ENCODE results near the gene TNNC1.

TNNC1 gene

GRCh38 chr3:52458031-52458760 lies 4.4 kb upstream of the TNNC1 start:
- no peak for DNase-seq (ENCODE audit: low read depth)

- DNase-seq (ENCODE audit: low read depth): no peak
Observed at GRCh38 chr3:52456800-52457183, 3.0 kb upstream of the TNNC1 start.

- no peak for DNase-seq (ENCODE audit: low read depth)
Observed at GRCh38 chr3:52456169-52456799, 2.4 kb upstream of the TNNC1 start.

DNA sequence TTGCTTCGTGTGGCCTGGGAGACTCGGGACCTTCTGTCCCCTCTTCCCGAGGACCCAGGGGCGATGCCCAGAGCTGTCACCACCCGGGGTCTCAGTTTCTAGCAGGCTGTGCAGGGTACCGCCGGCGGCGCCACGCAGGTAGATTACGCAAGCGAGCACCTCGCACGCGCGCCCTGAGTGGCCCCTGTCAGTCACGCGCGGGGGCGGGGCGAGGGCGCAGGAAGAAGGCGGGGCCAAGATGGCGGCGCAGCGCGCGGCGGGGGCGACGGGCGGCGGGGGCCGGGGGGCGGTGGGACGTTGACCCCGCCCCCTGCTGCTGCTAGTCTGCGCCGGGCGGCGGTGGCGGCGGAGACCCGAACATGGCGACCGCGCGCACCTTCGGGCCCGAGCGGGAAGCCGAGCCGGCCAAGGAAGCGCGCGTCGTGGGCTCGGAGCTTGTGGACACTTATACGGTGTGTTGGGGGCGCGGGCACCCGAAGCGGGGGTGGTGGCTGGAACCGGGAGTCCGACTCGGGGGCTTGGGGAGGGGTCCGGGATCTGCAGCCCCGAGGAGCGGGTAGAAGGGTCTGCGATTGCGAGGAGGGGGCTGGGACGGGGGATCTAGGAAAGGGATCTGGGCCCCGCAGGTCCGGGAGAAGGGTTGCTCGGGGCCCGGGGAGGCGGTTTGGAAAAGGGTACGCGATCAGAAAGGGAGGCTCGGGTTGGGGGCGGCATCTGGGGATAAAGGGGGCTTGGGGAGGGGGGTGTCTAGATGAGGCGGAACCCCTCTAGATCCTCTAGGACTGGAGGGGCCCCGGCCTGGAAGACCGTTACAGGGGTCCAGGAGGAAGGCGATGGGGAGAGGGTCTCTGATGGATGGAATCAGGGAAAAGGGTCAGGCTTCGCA lies 1.7 kb upstream of the TNNC1 start, which contains the start of gene NISCH:
TSS of gene NISCH (plus strand) at position 322 of the 886 bp plus-strand sequence. CDS start at position 360, 38 bp downstream.
- DNase-seq (ENCODE audit: low read depth): peak; percentile 94

DNA sequence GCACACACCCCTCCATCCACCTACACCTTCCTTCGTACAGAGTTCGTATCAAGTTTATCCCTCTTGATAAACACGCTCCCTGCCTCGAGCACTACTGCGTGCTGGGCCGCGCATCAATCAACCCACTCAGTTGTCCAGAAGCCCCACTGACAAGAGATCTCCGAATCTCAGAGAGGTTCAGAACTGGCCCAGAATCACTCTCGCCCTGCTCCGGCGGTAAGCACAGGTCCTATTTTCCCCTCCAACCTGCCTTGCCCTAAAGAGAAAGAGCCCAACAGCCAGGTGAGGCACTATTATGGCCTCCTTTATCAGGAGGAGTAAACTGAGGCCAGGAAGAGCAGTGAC lies 1.1 kb upstream of the TNNC1 start:
- no peak for DNase-seq (ENCODE audit: low read depth)

DNA sequence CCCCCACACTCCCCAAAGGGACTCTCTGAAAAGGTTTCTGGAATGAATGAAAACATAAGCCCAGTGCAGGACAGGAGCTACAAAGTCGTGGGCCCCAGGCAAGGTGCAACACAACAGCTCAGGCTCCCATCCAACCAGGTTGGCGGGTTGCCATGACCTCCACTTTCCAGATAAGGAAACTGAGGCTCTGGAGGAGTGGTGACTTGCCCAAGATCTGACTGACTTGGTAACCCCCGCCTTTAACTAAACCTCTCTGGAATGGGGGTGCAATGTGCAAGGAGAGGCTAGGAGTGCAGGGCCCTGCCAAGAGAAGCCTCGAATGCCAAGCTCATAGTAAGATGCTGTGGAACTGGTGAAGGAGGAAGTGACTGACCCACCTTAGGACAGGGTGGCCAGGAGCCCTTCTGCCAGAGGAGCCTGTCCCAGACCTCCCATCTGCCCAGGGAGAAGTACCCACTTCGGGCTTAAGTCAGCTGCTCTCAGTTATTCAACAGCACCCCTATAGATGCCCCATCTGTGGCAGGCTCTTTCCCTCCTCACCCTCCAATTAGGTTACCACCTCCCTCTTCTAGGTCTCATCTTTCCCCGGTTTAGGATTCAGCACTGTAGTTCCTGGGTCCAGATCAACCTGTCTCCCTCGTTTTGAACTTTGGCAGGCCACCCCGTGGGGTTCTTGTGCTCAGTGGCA lies 553 bp upstream of the TNNC1 start:
- DNase-seq (ENCODE audit: low read depth): no peak

GRCh38 chr3:52452570-52453221 lies 1.1 kb downstream of the TNNC1 start:
- DNase-seq (ENCODE audit: low read depth): no peak

GRCh38 chr3:52452126-52452525 lies 1.7 kb downstream of the TNNC1 start:
- DNase-seq (ENCODE audit: low read depth): no peak

GRCh38 chr3:52451237-52452083 lies 2.4 kb downstream of the TNNC1 start:
- DNase-seq (ENCODE audit: low read depth): no peak

- DNase-seq (ENCODE audit: low read depth): no peak
Observed at GRCh38 chr3:52450489-52451236, 3.2 kb downstream of the TNNC1 start.

- no peak for DNase-seq (ENCODE audit: low read depth)
Observed at GRCh38 chr3:52447512-52448355, 6.1 kb downstream of the TNNC1 start.

- peak; percentile 43 for DNase-seq (ENCODE audit: low read depth)
Observed at GRCh38 chr3:52446631-52447511, 7.0 kb downstream of the TNNC1 start.

DNA sequence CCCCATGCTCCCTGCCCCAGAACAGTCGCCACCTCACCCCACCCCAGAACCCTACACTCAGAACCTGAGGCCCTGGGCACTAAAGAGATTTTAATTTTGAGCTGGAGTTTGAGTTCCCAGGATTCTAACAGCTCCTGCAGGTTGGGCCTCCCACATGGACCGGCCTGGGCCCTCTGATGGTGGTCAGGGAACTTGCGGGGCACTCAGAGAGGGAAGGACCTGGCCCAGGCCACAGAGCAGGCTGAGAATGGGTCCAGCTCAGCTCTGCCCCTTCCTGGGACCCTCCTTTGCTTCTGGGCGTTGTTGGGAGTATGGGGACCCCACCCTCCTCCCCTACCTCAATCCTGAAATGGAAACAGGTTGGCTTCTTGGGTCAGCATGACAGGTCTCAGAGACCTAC lies 7.8 kb downstream of the TNNC1 start:
- DNase-seq (ENCODE audit: low read depth): no peak

DNA sequence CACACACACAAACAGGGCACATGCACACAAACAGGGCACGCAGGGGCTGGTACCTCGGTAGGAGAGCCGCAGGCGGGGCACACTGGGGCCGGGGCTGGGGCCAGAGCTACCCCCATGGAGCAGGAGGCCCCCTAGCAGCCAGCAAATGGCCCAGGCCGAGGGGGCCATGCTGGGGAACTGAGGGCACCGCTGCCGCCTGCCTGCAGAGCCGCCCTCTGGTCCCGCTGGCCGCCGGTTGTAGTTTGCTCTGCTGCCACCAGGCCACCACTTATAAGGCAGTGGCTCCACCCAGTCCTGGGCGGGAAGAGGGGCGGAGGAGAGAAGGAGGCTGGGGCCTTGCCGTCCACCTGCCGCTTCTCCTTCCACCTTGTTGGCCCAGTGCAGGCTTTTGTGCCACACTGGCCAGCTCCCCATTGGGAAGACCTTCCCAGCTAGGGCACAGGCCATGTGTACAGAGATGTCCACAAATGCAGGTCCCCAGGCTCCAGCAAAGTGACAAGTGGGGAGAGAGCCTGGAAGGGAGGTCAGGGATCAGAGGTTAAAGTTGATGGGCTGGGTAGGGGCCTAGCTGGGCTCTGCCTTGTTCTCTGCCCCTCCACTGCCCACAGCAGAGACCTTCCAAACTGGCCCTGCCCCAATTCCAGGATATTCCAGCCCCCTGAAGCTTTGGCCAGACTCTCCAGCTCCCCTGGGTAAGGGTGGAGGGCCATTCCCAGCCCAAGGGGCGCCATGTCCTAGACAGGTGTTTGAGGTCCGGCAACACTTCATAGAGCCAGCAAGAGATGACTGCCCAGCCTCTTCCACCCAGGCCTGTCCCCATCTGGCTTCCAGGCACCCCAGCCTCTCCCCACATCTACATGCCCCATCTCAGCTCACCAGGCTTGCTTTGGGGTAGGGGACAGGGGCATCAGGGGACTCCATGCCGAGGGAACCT lies 8.7 kb downstream of the TNNC1 start, which contains the start of gene SEMA3G:
TSS of gene SEMA3G (minus strand) at position 244 of the 934 bp plus-strand sequence. CDS start at position 168, 76 bp downstream.
- DNase-seq (ENCODE audit: low read depth): peak; percentile 33

GRCh38 chr3:52443791-52444687 lies 9.8 kb downstream of the TNNC1 start:
- DNase-seq (ENCODE audit: low read depth): no peak

DNA sequence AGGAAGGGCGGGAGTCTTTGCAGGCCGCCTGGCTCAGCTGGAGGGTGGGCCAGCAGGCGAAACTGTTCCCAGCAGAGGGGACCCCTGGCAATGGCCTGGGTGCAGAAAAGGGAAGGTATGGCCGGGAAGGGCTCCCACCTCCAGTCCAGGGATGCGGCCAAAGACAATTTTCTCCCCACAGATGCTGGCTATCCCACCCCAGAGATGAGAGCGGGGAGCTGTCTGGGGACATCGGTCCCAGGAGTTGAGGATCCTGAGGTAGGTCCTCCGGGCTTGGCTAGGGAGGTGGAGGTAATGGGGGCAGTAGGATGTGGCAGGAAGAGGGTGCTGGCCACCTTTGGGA lies 10.6 kb downstream of the TNNC1 start:
- DNase-seq (ENCODE audit: low read depth): no peak

Measured in stimulated activated CD8-positive, alpha-beta memory T cell treated with anti-CD3 and anti-CD28 coated beads, Interleukin-12 subunit alpha, Interleukin-12 subunit beta, amount 100 ng/mL, for 4 hours (primary cell).